DOHH2 (cell line): ENCODE measurements around the gene EPC1.

Experiments used
- H3F3A ChIP-seq: fragments of 200-600 bp; sonication (generic), shearing (Covaris generic); 2 replicates; pipeline ENCODE4 v1.6.0; 2016; ENCODE audit warnings: antibody characterized with exemption, mild to moderate bottlenecking; ENCODE audit not compliant: control insufficient read depth, insufficient read depth
- H3K27ac ChIP-seq: fragments of 200-600 bp; sonication (generic); 2 replicates; pipeline ENCODE4 v1.5.1; 2014; ENCODE audit warnings: low read depth, mild to moderate bottlenecking, low read length, moderate library complexity
- H3K27me3 ChIP-seq: fragments of 200-600 bp; sonication (generic); 2 replicates; pipeline ENCODE4 v1.6.1; 2014; ENCODE audit warnings: mild to moderate bottlenecking, low read length, mixed read lengths; ENCODE audit not compliant: control insufficient read depth
- H3K36me3 ChIP-seq: fragments of 200-600 bp; sonication (generic); 2 replicates; pipeline ENCODE4 v1.6.1; 2014; ENCODE audit warnings: mild to moderate bottlenecking, low read length, moderate library complexity, mixed read lengths; ENCODE audit not compliant: control insufficient read depth
- H3K4me1 ChIP-seq: fragments of 200-600 bp; sonication (generic); 2 replicates; pipeline ENCODE4 v1.6.1; 2014; ENCODE audit warnings: mild to moderate bottlenecking, low read length, mixed read lengths; ENCODE audit not compliant: control insufficient read depth
- H3K4me2 ChIP-seq: fragments of 200-600 bp; sonication (generic); 2 replicates; pipeline ENCODE4 v1.6.0; 2014; ENCODE audit warnings: mild to moderate bottlenecking, low read length, moderate library complexity
- H3K4me3 ChIP-seq: fragments of 200-600 bp; sonication (generic); 2 replicates; pipeline ENCODE4 v1.5.1; 2014; ENCODE audit warnings: mild to moderate bottlenecking, low read length, mixed read lengths
- H3K79me2 ChIP-seq: fragments of 200-600 bp; sonication (generic); 2 replicates; pipeline ENCODE4 v1.6.1; 2014; ENCODE audit warnings: mild to moderate bottlenecking, low read length, mixed read lengths; ENCODE audit not compliant: control insufficient read depth
- H3K9me2 ChIP-seq: fragments of 200-600 bp; sonication (generic); replicated peaks from 2 replicates; pipeline ENCODE4 v1.6.1; 2014; ENCODE audit warnings: mild to moderate bottlenecking, low read length, mixed read lengths; ENCODE audit not compliant: control insufficient read depth
- H3K9me3 ChIP-seq: fragments of 200-600 bp; sonication (generic); 2 replicates; pipeline ENCODE4 v1.6.1; 2014; ENCODE audit warnings: antibody characterized with exemption, low read length, mixed read lengths; ENCODE audit not compliant: control insufficient read depth, insufficient read depth
- H4K20me1 ChIP-seq: fragments of 200-600 bp; sonication (generic); 2 replicates; pipeline ENCODE4 v1.6.0; 2014; ENCODE audit warnings: low read depth, mild to moderate bottlenecking, antibody characterized with exemption, low read length, moderate library complexity; ENCODE audit not compliant: control insufficient read depth, insufficient read depth
- CTCF ChIP-seq: fragments of 200-600 bp; sonication (generic); IDR thresholded peaks from one replicate; pipeline ENCODE4 v1.5.1; 2014; ENCODE audit warnings: antibody characterized with exemption, mild to moderate bottlenecking, low read depth, low read length; ENCODE audit not compliant: poor library complexity, severe bottlenecking
- EZH2phosphoT487 ChIP-seq: fragments of 200-600 bp; sonication (generic); IDR thresholded peaks from 2 replicates; pipeline ENCODE4 v1.6.1; 2017; ENCODE audit warnings: borderline replicate concordance, mild to moderate bottlenecking, antibody characterized with exemption, low read length, moderate library complexity, mixed read lengths

EPC1 gene

GRCh38 chr10:32299354-32299980 lies 47.5 kb downstream of the EPC1 start:
- Histone ChIP-seq H3K4me3 (peak overlapping the region; percentile 39; the same call in 1 of the 2 replicates), H3K4me1 (peaks cover 46% of the 10 kb centered on the region), H3K79me2 (peaks cover 93% of the 10 kb centered on the region), H4K20me1 (no peaks in the 10 kb centered on the region), H3K36me3 (peaks cover 54% of the 10 kb centered on the region), H3F3A (peaks cover 7% of the 10 kb centered on the region), H3K9me2 (no peaks in the 10 kb centered on the region), H3K27me3 (no peaks in the 10 kb centered on the region), H3K27ac (peak overlapping the region; percentile 74), H3K4me2 (peak overlapping the region; percentile 48), H3K9me3 (no peaks in the 10 kb centered on the region)
- TF ChIP-seq CTCF (no peak), EZH2phosphoT487 (no peak)

GRCh38 chr10:32298075-32298812 lies 48.7 kb downstream of the EPC1 start:
- Histone ChIP-seq H3K4me3 (no peak overlapping the region), H3K4me1 (peaks cover 46% of the 10 kb centered on the region), H3K36me3 (peaks cover 51% of the 10 kb centered on the region), H3K9me2 (no peaks in the 10 kb centered on the region), H3K27me3 (no peaks in the 10 kb centered on the region), H3K9me3 (no peaks in the 10 kb centered on the region), H3K79me2 (peaks cover 90% of the 10 kb centered on the region), H3F3A (peaks cover 7% of the 10 kb centered on the region), H3K27ac (0 out of 2 replicates have a peak overlapping the region, but pooled peaks have one; percentile 15), H3K4me2 (no peak overlapping the region), H4K20me1 (no peaks in the 10 kb centered on the region)
- TF ChIP-seq EZH2phosphoT487 (no peak), CTCF (no peak)

- peaks cover 60% of the 10 kb centered on the region for H3K79me2 ChIP-seq
- TF ChIP-seq EZH2phosphoT487 (no peak), CTCF (no peak)
- H3K4me1 ChIP-seq = peaks cover 18% of the 10 kb centered on the region
- H3K9me2 ChIP-seq = no peaks in the 10 kb centered on the region
- no peak overlapping the region for H3K4me2 ChIP-seq
- H4K20me1 ChIP-seq = no peaks in the 10 kb centered on the region
- no peaks in the 10 kb centered on the region for H3K27me3 ChIP-seq
- H3K9me3 ChIP-seq = no peaks in the 10 kb centered on the region
- no peak overlapping the region for H3K27ac ChIP-seq
- H3K36me3 ChIP-seq = peaks cover 61% of the 10 kb centered on the region
- H3F3A ChIP-seq = peaks cover 16% of the 10 kb centered on the region
- H3K4me3 ChIP-seq = no peak overlapping the region
Measured at GRCh38 chr10:32295027-32295426, 51.9 kb downstream of the EPC1 start.
